Endothelial cell of umbilical vein (primary cell): Measurements from ENCODE around the gene RAB25. TPM values are rescaled to one million over a fixed set of nuclear protein-coding genes. Genes with fewer than 3 reads are reported as not detected.
A peak's percentile ranks its signal among the peaks of the same experiment; 100 is the strongest.

ENCODE experiments used
- BruUV-seq: library from RNA; stranded (reverse); fragments of 400-500 nt; replicated peaks from 2 replicates; lab custom pipeline; 2021; lab: Mats Ljungman, UMichigan
- CTCF ChIA-PET: fragments of 300-600, 350-600 bp; sonication (Branson Sonifier 250); formaldehyde crosslinking; loops from one replicate; lab custom pipeline; 2021; ENCODE audit warnings: antibody characterized with exemption, inconsistent platforms; lab: Charles Lee
- POLR2A ChIA-PET: fragments of 300-600, 350-600 bp; sonication (Branson Sonifier 250); formaldehyde crosslinking; loops from one replicate; lab custom pipeline; 2021; ENCODE audit warnings: antibody characterized with exemption, inconsistent platforms; lab: Charles Lee
- DNase-seq: peaks from one replicate; pipeline ENCODE4 v3.0.0-alpha.2; 2011; ENCODE audit warnings: low read depth, low spot score
- FAIRE-seq: peaks from 2 replicates; lab custom pipeline; 2011; peaks lifted over from hg19 to GRCh38; lab: Jason Lieb, UNC
- H2AFZ ChIP-seq: 2 replicates; pipeline ENCODE4 v1.6.0; 2012; ENCODE audit warnings: low read depth, low read length, control low read depth, inconsistent platforms
- H3K27ac ChIP-seq: 2 replicates; pipeline ENCODE4 v1.5.1; 2011; ENCODE audit warnings: low read depth, mild to moderate bottlenecking, control low read depth, low read length, moderate library complexity; ENCODE audit not compliant: insufficient read depth
- H3K27me3 ChIP-seq, 2 experiments: 2 replicates each; pipeline versions ENCODE4 v1.6.0 to v1.6.1; 2011; ENCODE audit warnings: low read length in 2 of 2, mixed read lengths in 1 of 2; ENCODE audit not compliant: control insufficient read depth in 2 of 2, insufficient read depth in 2 of 2
- H3K36me3 ChIP-seq, 2 experiments: 2 replicates in 1 of 2; 3 replicates in 1 of 2; pipeline ENCODE4 v1.5.1; 2011; ENCODE audit warnings: low read length in 2 of 2, mild to moderate bottlenecking in 1 of 2, moderate library complexity in 1 of 2; ENCODE audit not compliant: control insufficient read depth in 2 of 2, insufficient read depth in 2 of 2; ENCODE audit errors: extremely low read depth in 1 of 2
- H3K4me1 ChIP-seq: 3 replicates; pipeline ENCODE4 v1.5.1; 2011; ENCODE audit warnings: mild to moderate bottlenecking, low read length; ENCODE audit not compliant: control insufficient read depth, insufficient read depth; ENCODE audit errors: extremely low read depth
- H3K4me2 ChIP-seq: 2 replicates; pipeline ENCODE4 v1.6.1; 2011; ENCODE audit warnings: low read length, control low read depth, mixed read lengths; ENCODE audit not compliant: insufficient read depth
- H3K4me3 ChIP-seq, 3 experiments: fragments of 200-600 bp in 1 of 3; sonication (generic), shearing (Covaris generic) in 1 of 3; replicated peaks in 1 of 3; 2 replicates each; pipeline ENCODE4 v1.5.1; 2011 to 2016; ENCODE audit warnings: control low read depth in 3 of 3, low read length in 3 of 3, mild to moderate bottlenecking in 2 of 3, inconsistent platforms in 1 of 3, low read depth in 1 of 3, moderate library complexity in 1 of 3; ENCODE audit not compliant: insufficient read depth in 1 of 3
- H3K79me2 ChIP-seq: 2 replicates; pipeline ENCODE4 v1.6.0; 2012; ENCODE audit warnings: low read length, inconsistent platforms; ENCODE audit not compliant: control insufficient read depth, insufficient read depth
- H3K9ac ChIP-seq: replicated peaks from 2 replicates; pipeline ENCODE3; 2011; ENCODE audit warnings: low read length, control low read depth; ENCODE audit not compliant: insufficient read depth; ENCODE audit errors: extremely low read depth
- H3K9me1 ChIP-seq: replicated peaks from 3 replicates; pipeline ENCODE4 v1.6.0; 2011; ENCODE audit warnings: mild to moderate bottlenecking, low read length; ENCODE audit not compliant: control insufficient read depth, insufficient read depth; ENCODE audit errors: extremely low read depth
- H3K9me3 ChIP-seq: replicated peaks from 2 replicates; pipeline ENCODE4 v1.5.1; 2012; ENCODE audit warnings: low read length, inconsistent platforms; ENCODE audit not compliant: control insufficient read depth, insufficient read depth
- H4K20me1 ChIP-seq: replicated peaks from 2 replicates; pipeline ENCODE3; 2011; ENCODE audit warnings: mild to moderate bottlenecking, low read length; ENCODE audit not compliant: control insufficient read depth, insufficient read depth; ENCODE audit errors: extremely low read depth
- FOS ChIP-seq: IDR thresholded peaks from 2 replicates; pipeline ENCODE4 v1.6.1; 2011; ENCODE audit warnings: mild to moderate bottlenecking, low read length, moderate library complexity, borderline replicate concordance; ENCODE audit not compliant: insufficient read depth
- GATA2 ChIP-seq: IDR thresholded peaks from 2 replicates; pipeline ENCODE4 v1.7.0; 2011; ENCODE audit warnings: low read depth, mild to moderate bottlenecking, moderate library complexity, mixed read lengths, low read length; ENCODE audit not compliant: insufficient read length, insufficient read depth
- MYC ChIP-seq: IDR thresholded peaks from one replicate; pipeline ENCODE4 v1.6.1; 2011; ENCODE audit warnings: mild to moderate bottlenecking, low read depth, low read length
- POLR2AphosphoS5 ChIP-seq: IDR thresholded peaks from 2 replicates; pipeline ENCODE4 v1.6.1; 2012; ENCODE audit warnings: low read depth, mild to moderate bottlenecking, control low read depth, low read length, moderate library complexity; ENCODE audit not compliant: insufficient read depth
- dilution Hi-C: fragments of 300-500 bp; cut with MboI; formaldehyde crosslinking; loops from one replicate; pipeline ENCODE4 v1.15.0; 2019; ENCODE audit warnings: low sequenced_read_pairs; ENCODE audit not compliant: extremely low pct_ligation_motif_present
- intact Hi-C: fragments of 100-400 bp; cut with micrococcal nuclease; formaldehyde crosslinking; loops from one replicate; pipeline ENCODE4 v1.10.0; 2022
- polyA plus RNA-seq, 4 experiments: library from polyadenylated mRNA; depleted of rRNA in 3 of 4; stranded (reverse) in 3 of 4; unstranded in 1 of 4; fragments of >200 nt; gene quantifications; 2 replicates each; pipeline versions ENCODE4 v1.2.1 to v1.2.3, GENCODE V29; 2011 to 2012; ENCODE audit warnings: missing spikeins in 1 of 4
- total RNA-seq: library from RNA; stranded (reverse); gene quantifications from 2 replicates; pipeline ENCODE4 v1.2.3, GENCODE V29; 2021
- TF ChIP-seq, protein P1 (sequence below), 2 donors: IDR thresholded peaks; 1 replicate in 1 of 2; 2 replicates in 1 of 2; pipeline ENCODE4 v1.5.1; 2011; ENCODE audit warnings: low read length in 2 of 2, mild to moderate bottlenecking in 2 of 2, moderate library complexity in 2 of 2, control low read depth in 1 of 2, inconsistent platforms in 1 of 2, low read depth in 1 of 2; ENCODE audit not compliant: insufficient read depth in 1 of 2; ENCODE audit errors: extremely low read depth in 1 of 2

Gene RAB25
- total and polyA plus RNA-seq, 2 donors (not counting 3 experiments of a cell fraction or from before 2014, with no cell fraction given), result not detected

DNA sequence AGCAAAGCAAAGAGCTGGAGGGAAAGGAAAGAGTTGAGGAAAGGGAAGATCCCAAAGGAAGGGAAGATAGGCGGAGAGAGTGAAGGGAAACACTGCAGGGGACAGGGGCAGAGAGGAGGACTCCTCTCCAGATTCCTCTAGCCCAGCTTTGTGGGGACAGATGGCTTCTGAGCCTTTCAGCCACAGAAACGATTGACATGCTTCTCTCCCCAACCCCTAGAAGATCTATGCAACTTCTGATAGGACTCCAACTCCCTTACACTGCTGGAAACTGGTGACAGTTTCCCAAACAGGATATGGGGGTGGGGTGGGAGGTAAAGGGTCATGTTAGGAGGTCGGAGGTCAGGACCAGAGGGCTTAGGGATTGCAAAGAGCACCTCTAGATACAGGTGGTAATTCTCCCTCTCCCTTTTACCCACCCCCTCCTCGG lies 14.8 kb downstream of the RAB25 start:
- H3K4me1 ChIP-seq, result peaks cover 11% of the 10 kb centered on the region
- H3K79me2 ChIP-seq, result peaks cover 36% of the 10 kb centered on the region
- DNase-seq (no peak), FAIRE-seq (no peak)
- intact Hi-C loops, result no loop called here
- no peak overlapping the region for H3K4me2 ChIP-seq
- BruUV-seq, result TSS peak; percentile 4
- ChIA-PET CTCF (interaction anchor here (1.9 kb wide), 1 partner anchor 9 kb away, joined by 10 read pairs; no protein-coding TSS in a partner anchor), POLR2A (no interaction called here)
- dilution Hi-C loops, result no loop called here
- H3K9ac ChIP-seq, result no peak overlapping the region
- no peaks in the 10 kb centered on the region for H3K27me3 ChIP-seq
- no peaks in the 10 kb centered on the region for H4K20me1 ChIP-seq
- H2AFZ ChIP-seq, result no peak overlapping the region
- H3K27ac ChIP-seq, result no peak overlapping the region
- peaks cover 8 to 37% of the 10 kb centered on the region in 2 experiments for H3K36me3 ChIP-seq
- H3K9me1 ChIP-seq, result no peaks in the 10 kb centered on the region
- no peaks in the 10 kb centered on the region for H3K9me3 ChIP-seq
- H3K4me3 ChIP-seq, result no peak overlapping the region
- TF ChIP-seq, protein P1, sequence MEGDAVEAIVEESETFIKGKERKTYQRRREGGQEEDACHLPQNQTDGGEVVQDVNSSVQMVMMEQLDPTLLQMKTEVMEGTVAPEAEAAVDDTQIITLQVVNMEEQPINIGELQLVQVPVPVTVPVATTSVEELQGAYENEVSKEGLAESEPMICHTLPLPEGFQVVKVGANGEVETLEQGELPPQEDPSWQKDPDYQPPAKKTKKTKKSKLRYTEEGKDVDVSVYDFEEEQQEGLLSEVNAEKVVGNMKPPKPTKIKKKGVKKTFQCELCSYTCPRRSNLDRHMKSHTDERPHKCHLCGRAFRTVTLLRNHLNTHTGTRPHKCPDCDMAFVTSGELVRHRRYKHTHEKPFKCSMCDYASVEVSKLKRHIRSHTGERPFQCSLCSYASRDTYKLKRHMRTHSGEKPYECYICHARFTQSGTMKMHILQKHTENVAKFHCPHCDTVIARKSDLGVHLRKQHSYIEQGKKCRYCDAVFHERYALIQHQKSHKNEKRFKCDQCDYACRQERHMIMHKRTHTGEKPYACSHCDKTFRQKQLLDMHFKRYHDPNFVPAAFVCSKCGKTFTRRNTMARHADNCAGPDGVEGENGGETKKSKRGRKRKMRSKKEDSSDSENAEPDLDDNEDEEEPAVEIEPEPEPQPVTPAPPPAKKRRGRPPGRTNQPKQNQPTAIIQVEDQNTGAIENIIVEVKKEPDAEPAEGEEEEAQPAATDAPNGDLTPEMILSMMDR (IDR thresholded peaks at IDR 0.05; ENCODE audit: extremely low read depth in 1 of 2, insufficient read depth in 1 of 2, low read depth in 1 of 2, low read length in 2 of 2), result no peak
- no peak for TF ChIP-seq POLR2AphosphoS5
- no peak for TF ChIP-seq MYC
- TF ChIP-seq FOS, result no peak
- TF ChIP-seq GATA2, result no peak
